Sigmoid colon (tissue), 4 donors: ENCODE data around the gene CAPN13.

Experiments
- CTCF ChIP-seq, 4 experiments: fragments of 450-650 bp in 3 of 4; fragments of 200-600 bp in 1 of 4; IDR thresholded peaks; one replicate each; pipeline ENCODE4 v1.5.1; 2016 to 2019; ENCODE audit warnings: antibody characterized with exemption in 4 of 4, mild to moderate bottlenecking in 3 of 4, moderate library complexity in 2 of 4
- EP300 ChIP-seq, 4 donors: sonication (generic); formaldehyde crosslinking; IDR thresholded peaks; one replicate each; pipeline ENCODE4 v1.6.1; 2017; ENCODE audit warnings: antibody characterized with exemption in 4 of 4
- POLR2A ChIP-seq, 2 donors: fragments of 450-650 bp; IDR thresholded peaks; one replicate each; pipeline ENCODE4 v1.6.1; 2016; ENCODE audit warnings: antibody characterized with exemption in 2 of 2, mild to moderate bottlenecking in 2 of 2, moderate library complexity in 2 of 2
- POLR2AphosphoS5 ChIP-seq, 4 donors: sonication (generic); formaldehyde crosslinking; IDR thresholded peaks; one replicate each; pipeline ENCODE4 v1.6.1; 2017; ENCODE audit warnings: antibody characterized with exemption in 4 of 4

GRCh38 chr2:30766666-30767065 is 40.6 kb downstream of the CAPN13 start:
- TF ChIP-seq POLR2A (IDR thresholded peaks at IDR 0.05) (no peak), POLR2AphosphoS5 (IDR thresholded peaks at IDR 0.05) (no peak), CTCF (IDR thresholded peaks at IDR 0.05) (no peak), EP300 (IDR thresholded peaks at IDR 0.05) (no peak)
